Left ventricle myocardium inferior (tissue), 1 donor: ENCODE measurements around the gene KCNJ12. TPM values are rescaled to one million over a fixed set of nuclear protein-coding genes. Genes with fewer than 3 reads are reported as not detected.
"Not testable (repeated sequence)": the region's sequence is repeated elsewhere in the genome, so short reads cannot be mapped to it uniquely, and the experiment has no call there.

ENCODE experiments used
- DNase-seq: peaks from one replicate; pipeline ENCODE4 v3.0.0-alpha.2; 2020
- H3K27ac ChIP-seq: fragments of 200-600 bp; replicated peaks from 2 replicates; pipeline ENCODE4 v1.8.0; 2021
- H3K27me3 ChIP-seq: fragments of 200-600 bp; 2 replicates; pipeline ENCODE4 v1.8.0; 2021; ENCODE audit warnings: low read depth
- H3K36me3 ChIP-seq: fragments of 200-600 bp; 2 replicates; pipeline ENCODE4 v1.8.0; 2021
- H3K4me1 ChIP-seq: fragments of 200-600 bp; 2 replicates; pipeline ENCODE4 v1.8.0; 2021
- H3K4me3 ChIP-seq: fragments of 200-600 bp; 2 replicates; pipeline ENCODE4 v1.8.0; 2021; ENCODE audit warnings: mild to moderate bottlenecking, moderate library complexity
- H3K9me3 ChIP-seq: fragments of 200-600 bp; replicated peaks from 2 replicates; pipeline ENCODE4 v1.8.0; 2021
- CTCF ChIP-seq: fragments of 200-600 bp; IDR thresholded peaks from 2 replicates; pipeline ENCODE4 v1.8.0; 2021; ENCODE audit warnings: antibody characterized with exemption, mild to moderate bottlenecking, borderline replicate concordance
- intact Hi-C: fragments of 100-400 bp; cut with micrococcal nuclease; formaldehyde crosslinking; loops from one replicate; pipeline ENCODE4 v1.11.0; 2022
- long read RNA-seq: library from polyadenylated mRNA; unstranded; transcript quantifications from one replicate; pipeline ENCODE4 v2.0.0, GENCODE V29; 2021
- total RNA-seq: library from RNA; stranded (reverse); fragmentation: NEBNext Ultra II Directional; extraction: Animal tissue kit (Norgen Biotek cat#: 25700); gene quantifications from one replicate; pipeline ENCODE4 v1.2.1, GENCODE V29; 2021
- donor health status: DM: no; HTN: yes; CAD: no; lungs with severe emphysema.

Gene KCNJ12
- 12.3 TPM for total RNA-seq
- long read RNA-seq, full-length matches to known transcripts, result 8 of 27 reads
- long read RNA-seq, partial matches to known transcripts, result 0 of 27 reads
- long read RNA-seq, other reads (novel, unspliced or antisense), result 19 of 27 reads

GRCh38 chr17:21376081-21376758, at the start of gene KCNJ12:
KCNJ12 (plus strand) TSS chr17:21376357; CDS start chr17:21415343, 38,986 bp downstream.
- H3K4me3 ChIP-seq, result peak within 1 kb of the TSS; percentile 77
- peak; percentile 52 for DNase-seq
- H3K9me3 ChIP-seq, result no peaks in the 10 kb centered on the region
- H3K27ac ChIP-seq, result peak within 1 kb of the TSS; percentile 86
- intact Hi-C loops, result no loop called here
- H3K27me3 ChIP-seq, result peaks cover 22% of the 10 kb centered on the region
- peaks cover 66% of the 10 kb centered on the region for H3K4me1 ChIP-seq
- no peak for TF ChIP-seq CTCF
- H3K36me3 ChIP-seq, result no peaks in the 10 kb centered on the region

- H3K4me3 ChIP-seq, H3K4me1 ChIP-seq, intact Hi-C loops: not testable (repeated sequence)
Observed at GRCh38 chr17:21327921-21328320, 48.2 kb upstream of the KCNJ12 start.

GRCh38 chr17:21328778-21329177, 47.4 kb upstream of the KCNJ12 start:
- H3K9me3 ChIP-seq, H3K4me3 ChIP-seq, H3K27ac ChIP-seq, H3K36me3 ChIP-seq, intact Hi-C loops, H3K27me3 ChIP-seq, DNase-seq, H3K4me1 ChIP-seq: not testable (repeated sequence)

More at GRCh38 chr17:21327921-21328320, 48.2 kb upstream of the KCNJ12 start:
- H3K36me3 ChIP-seq, H3K27me3 ChIP-seq, DNase-seq, H3K9me3 ChIP-seq, H3K27ac ChIP-seq: not testable (repeated sequence)

- H3K36me3 ChIP-seq, result no peaks in the 10 kb centered on the region
- no peaks in the 10 kb centered on the region for H3K4me1 ChIP-seq
- H3K4me3 ChIP-seq, result no peak overlapping the region
- TF ChIP-seq CTCF, result no peak
- H3K9me3 ChIP-seq, result peaks cover 9% of the 10 kb centered on the region
- H3K27ac ChIP-seq, result no peak overlapping the region
- no peaks in the 10 kb centered on the region for H3K27me3 ChIP-seq
- no peak for DNase-seq
- intact Hi-C loops, result no loop called here
Observed at GRCh38 chr17:21330436-21331160, 45.6 kb upstream of the KCNJ12 start.

GRCh38 chr17:21336541-21337294, 39.4 kb upstream of the KCNJ12 start:
- H3K27me3 ChIP-seq, H3K27ac ChIP-seq, H3K4me1 ChIP-seq, H3K9me3 ChIP-seq, H3K4me3 ChIP-seq, DNase-seq, H3K36me3 ChIP-seq, intact Hi-C loops: not testable (repeated sequence)

- H3K4me1 ChIP-seq, intact Hi-C loops, H3K9me3 ChIP-seq, DNase-seq, H3K27ac ChIP-seq, H3K4me3 ChIP-seq, H3K27me3 ChIP-seq, H3K36me3 ChIP-seq: not testable (repeated sequence)
Observed at GRCh38 chr17:21337981-21338625, 38.1 kb upstream of the KCNJ12 start.

GRCh38 chr17:21339011-21339410, 37.1 kb upstream of the KCNJ12 start:
- intact Hi-C loops, result no loop called here
- no peak for TF ChIP-seq CTCF
- Histone ChIP-seq H3K4me1 (no peaks in the 10 kb centered on the region), H3K36me3 (no peaks in the 10 kb centered on the region), H3K27ac (no peak overlapping the region), H3K27me3 (no peaks in the 10 kb centered on the region), H3K9me3 (no peaks in the 10 kb centered on the region), H3K4me3 (no peak overlapping the region)
- DNase-seq, result no peak

- H3K36me3 ChIP-seq, H3K4me3 ChIP-seq, H3K27ac ChIP-seq, H3K27me3 ChIP-seq, DNase-seq, intact Hi-C loops, H3K4me1 ChIP-seq, H3K9me3 ChIP-seq: not testable (repeated sequence)
Observed at GRCh38 chr17:21339571-21339970, 36.6 kb upstream of the KCNJ12 start.

GRCh38 chr17:21340407-21340806, 35.8 kb upstream of the KCNJ12 start:
- not testable (repeated sequence) for H3K36me3 ChIP-seq, DNase-seq

GRCh38 chr17:21341279-21341678, 34.9 kb upstream of the KCNJ12 start:
- H3K36me3 ChIP-seq, H3K27me3 ChIP-seq, H3K4me1 ChIP-seq, DNase-seq, H3K4me3 ChIP-seq, intact Hi-C loops, H3K27ac ChIP-seq, H3K9me3 ChIP-seq: not testable (repeated sequence)

More at GRCh38 chr17:21340407-21340806, 35.8 kb upstream of the KCNJ12 start:
- H3K9me3 ChIP-seq, H3K27ac ChIP-seq, H3K27me3 ChIP-seq, H3K4me1 ChIP-seq, intact Hi-C loops, H3K4me3 ChIP-seq: not testable (repeated sequence)
